GM23338 (cell line): Measurements from ENCODE around the gene GAREM1. TPM values are rescaled to one million over a fixed set of nuclear protein-coding genes. Genes with fewer than 3 reads are reported as not detected.

Source experiments
- ATAC-seq: fragments of 200-7000 bp; cut with Tn5 transposase; 3 replicates; pipeline ENCODE4 v1.9.1; 2020
- DNase-seq: peaks from one replicate; pipeline ENCODE4 v3.0.0-alpha.2; 2015; ENCODE audit warnings: low spot score
- H2AFZ ChIP-seq: fragments of 200-600 bp; sonication (generic); 2 replicates; pipeline ENCODE4 v1.8.0; 2016; ENCODE audit warnings: antibody characterized with exemption, mild to moderate bottlenecking, moderate library complexity
- H3F3A ChIP-seq: fragments of 200-600 bp; sonication (generic); replicated peaks from 2 replicates; pipeline ENCODE4 v1.8.0; 2017; ENCODE audit warnings: antibody characterized with exemption, mixed run types, low read depth
- H3K27ac ChIP-seq: fragments of 200-600 bp; sonication (generic); 2 replicates; pipeline ENCODE4 v1.6.1; 2016; ENCODE audit warnings: low read depth
- H3K27me3 ChIP-seq: fragments of 200-600 bp; sonication (generic); 2 replicates; pipeline ENCODE4 v1.8.0; 2016; ENCODE audit warnings: mild to moderate bottlenecking, mixed run types, moderate library complexity; ENCODE audit not compliant: insufficient read depth
- H3K36me3 ChIP-seq: fragments of 200-600 bp; sonication (generic); 2 replicates; pipeline ENCODE4 v1.8.0; 2016; ENCODE audit warnings: mild to moderate bottlenecking; ENCODE audit not compliant: insufficient read depth
- H3K4me1 ChIP-seq: fragments of 200-600 bp; sonication (generic); 2 replicates; pipeline ENCODE4 v1.8.0; 2016; ENCODE audit warnings: mild to moderate bottlenecking, moderate library complexity; ENCODE audit not compliant: insufficient read depth
- H3K4me2 ChIP-seq: fragments of 200-600 bp; sonication (generic); 2 replicates; pipeline ENCODE4 v1.7.1; 2017; ENCODE audit warnings: mixed run types
- H3K4me3 ChIP-seq: fragments of 200-600 bp; sonication (generic); 2 replicates; pipeline ENCODE4 v1.6.1; 2016; ENCODE audit warnings: mixed run types
- H3K79me2 ChIP-seq: fragments of 200-600 bp; sonication (generic); replicated peaks from 2 replicates; pipeline ENCODE4 v1.8.0; 2017; ENCODE audit warnings: mild to moderate bottlenecking; ENCODE audit not compliant: insufficient read depth
- H3K9me2 ChIP-seq: fragments of 200-600 bp; sonication (generic); 2 replicates; pipeline ENCODE4 v1.8.0; 2017; ENCODE audit not compliant: insufficient read depth
- H4K20me1 ChIP-seq: fragments of 200-600 bp; sonication (generic); replicated peaks from 2 replicates; pipeline ENCODE4 v1.8.0; 2017; ENCODE audit warnings: mild to moderate bottlenecking; ENCODE audit not compliant: insufficient read depth
- H3K27ac Mint-ChIP-seq: 2 replicates; pipeline ENCODE4 v1.8.0; 2020; ENCODE audit warnings: inconsistent platforms, mild to moderate bottlenecking, moderate library complexity, mixed read lengths
- H3K27me3 Mint-ChIP-seq: 3 replicates; pipeline ENCODE4 v1.8.0; 2022; ENCODE audit warnings: low read depth, mild to moderate bottlenecking, moderate library complexity, mixed read lengths, inconsistent platforms; ENCODE audit not compliant: insufficient read depth, poor library complexity
- H3K36me3 Mint-ChIP-seq: 3 replicates; pipeline ENCODE4 v1.8.0; 2021; ENCODE audit warnings: low read depth, mild to moderate bottlenecking, inconsistent platforms, moderate library complexity, mixed read lengths
- H3K4me1 Mint-ChIP-seq: 3 replicates; pipeline ENCODE4 v1.8.0; 2020; ENCODE audit warnings: mild to moderate bottlenecking, inconsistent platforms, mixed read lengths
- H3K4me3 Mint-ChIP-seq: 3 replicates; pipeline ENCODE4 v1.8.0; 2021; ENCODE audit warnings: moderate library complexity, mild to moderate bottlenecking, inconsistent platforms, mixed read lengths
- H3K9me3 Mint-ChIP-seq: 3 replicates; pipeline ENCODE4 v1.8.0; 2020; ENCODE audit warnings: moderate library complexity, mild to moderate bottlenecking, inconsistent platforms, mixed read lengths
- CREB1 ChIP-seq: fragments of 250-450 bp; sonication (Bioruptor Pico); IDR thresholded peaks from 2 replicates; pipeline ENCODE4 v1.5.0; 2020; ENCODE audit warnings: low read depth, mild to moderate bottlenecking, moderate library complexity
- ETS1 ChIP-seq: IDR thresholded peaks from 2 replicates; pipeline ENCODE4 v1.6.1; 2016; ENCODE audit warnings: antibody characterized with exemption
- EZH2 ChIP-seq: fragments of 200-600 bp; sonication (generic); IDR thresholded peaks from one replicate; pipeline ENCODE4 v1.8.0; 2017; ENCODE audit warnings: antibody characterized with exemption, mild to moderate bottlenecking, low read depth; ENCODE audit not compliant: unreplicated experiment
- EZH2phosphoT487 ChIP-seq: fragments of 200-600 bp; sonication (generic); IDR thresholded peaks from one replicate; pipeline ENCODE4 v1.8.1; 2018; ENCODE audit warnings: antibody characterized with exemption; ENCODE audit not compliant: unreplicated experiment
- JUNB ChIP-seq: IDR thresholded peaks from one replicate; pipeline ENCODE4 v1.6.1; 2016; ENCODE audit warnings: antibody characterized with exemption; ENCODE audit not compliant: unreplicated experiment
- NANOG ChIP-seq: IDR thresholded peaks from 2 replicates; pipeline ENCODE4 v1.6.1; 2016; ENCODE audit warnings: antibody characterized with exemption, borderline replicate concordance
- POLR2AphosphoS5 ChIP-seq: IDR thresholded peaks from 2 replicates; pipeline ENCODE4 v1.6.1; 2016; ENCODE audit warnings: antibody characterized with exemption, low read depth
- REST ChIP-seq: IDR thresholded peaks from one replicate; pipeline ENCODE4 v1.6.1; 2018; ENCODE audit warnings: antibody characterized with exemption; ENCODE audit not compliant: unreplicated experiment
- STAT1 ChIP-seq: IDR thresholded peaks from one replicate; pipeline ENCODE4 v1.6.1; 2016; ENCODE audit warnings: antibody characterized with exemption; ENCODE audit not compliant: unreplicated experiment
- ZNF114 ChIP-seq: fragments of 250-450 bp; sonication (Bioruptor Pico); IDR thresholded peaks from 2 replicates; pipeline ENCODE4 v1.5.0; 2020; ENCODE audit warnings: mild to moderate bottlenecking, moderate library complexity
- ZNF331 ChIP-seq: fragments of 250-450 bp; sonication (Bioruptor Pico); IDR thresholded peaks from 2 replicates; pipeline ENCODE4 v1.5.0; 2020; ENCODE audit warnings: low read depth, mild to moderate bottlenecking, moderate library complexity
- ZNF462 ChIP-seq: fragments of 250-450 bp; sonication (Bioruptor Pico); IDR thresholded peaks from 2 replicates; pipeline ENCODE4 v1.5.0; 2020; ENCODE audit warnings: mild to moderate bottlenecking, moderate library complexity
- polyA plus RNA-seq: library from polyadenylated mRNA; unstranded; fragments of >200 nt; fragmentation: Nextera tagmentation; extraction: Ambion mirVana; gene quantifications from 2 replicates; pipeline ENCODE4 v1.2.1, GENCODE V29; 2016
- total RNA-seq: library from RNA; depleted of rRNA; stranded (reverse); fragments of >200 nt; shearing (Covaris generic); gene quantifications from 2 replicates; pipeline ENCODE4 v1.2.3, GENCODE V29; 2014
- TF ChIP-seq, protein P1 (sequence below), 2 experiments: fragments of 200-600 bp in 1 of 2; sonication (generic) in 1 of 2; conservative IDR thresholded peaks; 2 replicates each; pipeline versions ENCODE4 v1.5.1 to v1.6.1; 2016 to 2017; ENCODE audit warnings: antibody characterized with exemption in 2 of 2, low read depth in 2 of 2, mild to moderate bottlenecking in 2 of 2, moderate library complexity in 1 of 2

Gene GAREM1
- total and polyA plus RNA-seq, 2 experiments from 2014 or later, result 2.7 to 6.0 TPM

GRCh38 chr18:32284284-32284683 lies 186.4 kb downstream of the GAREM1 start:
- Histone ChIP-seq H4K20me1 (no peaks in the 10 kb centered on the region), H3K27ac (no peak overlapping the region), H3K4me2 (no peak overlapping the region), H3K4me1 (peaks cover 19% of the 10 kb centered on the region), H3K4me3 (no peak overlapping the region), H2AFZ (no peak overlapping the region), H3K79me2 (no peaks in the 10 kb centered on the region), H3K36me3 (0 out of 2 replicates have a peak, but pooled peaks cover under 1% of the 10 kb centered on the region), H3F3A (no peaks in the 10 kb centered on the region), H3K9me2 (no peaks in the 10 kb centered on the region), H3K27me3 (no peaks in the 10 kb centered on the region)
- DNase-seq (no peak), ATAC-seq (no peak)
- TF ChIP-seq EZH2phosphoT487, result no peak
- no peak for TF ChIP-seq ZNF462 (CRISPR knock-in tag)
- TF ChIP-seq, protein P1, sequence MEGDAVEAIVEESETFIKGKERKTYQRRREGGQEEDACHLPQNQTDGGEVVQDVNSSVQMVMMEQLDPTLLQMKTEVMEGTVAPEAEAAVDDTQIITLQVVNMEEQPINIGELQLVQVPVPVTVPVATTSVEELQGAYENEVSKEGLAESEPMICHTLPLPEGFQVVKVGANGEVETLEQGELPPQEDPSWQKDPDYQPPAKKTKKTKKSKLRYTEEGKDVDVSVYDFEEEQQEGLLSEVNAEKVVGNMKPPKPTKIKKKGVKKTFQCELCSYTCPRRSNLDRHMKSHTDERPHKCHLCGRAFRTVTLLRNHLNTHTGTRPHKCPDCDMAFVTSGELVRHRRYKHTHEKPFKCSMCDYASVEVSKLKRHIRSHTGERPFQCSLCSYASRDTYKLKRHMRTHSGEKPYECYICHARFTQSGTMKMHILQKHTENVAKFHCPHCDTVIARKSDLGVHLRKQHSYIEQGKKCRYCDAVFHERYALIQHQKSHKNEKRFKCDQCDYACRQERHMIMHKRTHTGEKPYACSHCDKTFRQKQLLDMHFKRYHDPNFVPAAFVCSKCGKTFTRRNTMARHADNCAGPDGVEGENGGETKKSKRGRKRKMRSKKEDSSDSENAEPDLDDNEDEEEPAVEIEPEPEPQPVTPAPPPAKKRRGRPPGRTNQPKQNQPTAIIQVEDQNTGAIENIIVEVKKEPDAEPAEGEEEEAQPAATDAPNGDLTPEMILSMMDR (conservative IDR thresholded peaks at IDR 0.05; ENCODE audit: low read depth in 2 of 2), result no peak
- no peak for TF ChIP-seq NANOG
- TF ChIP-seq POLR2AphosphoS5, result no peak
- TF ChIP-seq ZNF114, result no peak
- TF ChIP-seq JUNB, result no peak
- TF ChIP-seq CREB1 (CRISPR knock-in tag), result no peak
- TF ChIP-seq STAT1, result no peak
- no peak for TF ChIP-seq REST
- no peak for TF ChIP-seq ZNF331 (CRISPR knock-in tag)
- TF ChIP-seq EZH2, result no peak
- TF ChIP-seq ETS1, result no peak
- Mint-ChIP-seq H3K36me3 (peaks cover 4% of the 10 kb centered on the region; the same call in 1 of the 3 replicates), H3K27ac (no peak overlapping the region), H3K4me3 (no peak overlapping the region), H3K27me3 (peaks cover 3% of the 10 kb centered on the region), H3K4me1 (peaks cover 19% of the 10 kb centered on the region; the same call in 2 of the 3 replicates), H3K9me3 (peaks cover 3% of the 10 kb centered on the region; the same call in 2 of the 3 replicates)
